Thyroid gland (tissue), 4 donors: ENCODE results near the gene RYR3. TPM values are rescaled to one million over a fixed set of nuclear protein-coding genes. Genes with fewer than 3 reads are reported as not detected.

Experiments used
- DNase-seq, 2 donors: peaks; one replicate each; pipeline ENCODE4 v3.0.0-alpha.2; 2019
- H3K27ac ChIP-seq, 3 donors: fragments of 200-600 bp; sonication (generic); 1 replicate in 2 of 3; 2 replicates in 1 of 3; pipeline ENCODE4 v1.5.1; 2016 to 2019; ENCODE audit warnings: mild to moderate bottlenecking in 1 of 3, moderate library complexity in 1 of 3
- H3K27me3 ChIP-seq: fragments of 200-600 bp; sonication (generic); one replicate; pipeline ENCODE4 v1.5.1; 2019
- H3K36me3 ChIP-seq, 2 donors: fragments of 200-600 bp; sonication (generic); one replicate each; pipeline ENCODE4 v1.5.1; 2016 to 2019
- H3K4me1 ChIP-seq, 2 donors: fragments of 200-600 bp; sonication (generic); one replicate each; pipeline ENCODE4 v1.5.1; 2017 to 2019
- H3K4me3 ChIP-seq, 3 donors: fragments of 200-600 bp; sonication (generic); replicated peaks in 1 of 3; 1 replicate in 2 of 3; 2 replicates in 1 of 3; pipeline ENCODE4 v1.5.1; 2016; ENCODE audit warnings: mild to moderate bottlenecking in 1 of 3
- H3K9me3 ChIP-seq: fragments of 200-600 bp; sonication (generic); one replicate; pipeline ENCODE4 v1.5.1; 2017
- POLR2A ChIP-seq, 2 donors: fragments of 450-650 bp; IDR thresholded peaks; one replicate each; pipeline ENCODE4 v1.6.1; 2017; ENCODE audit warnings: antibody characterized with exemption in 2 of 2, mild to moderate bottlenecking in 2 of 2, moderate library complexity in 1 of 2
- WGBS, 2 donors: methylation state at CpG; one replicate each; pipeline ENCODE4 v1.1.5; 2017; 5-methylcytosine and 5-hydroxymethylcytosine counted together
- intact Hi-C: fragments of 100-400 bp; cut with DNase I; formaldehyde crosslinking; loops from one replicate; pipeline ENCODE4 v1.15.1; 2023
- total RNA-seq, 4 donors: library from RNA; depleted of rRNA; stranded (reverse); fragments of >200 nt; gene quantifications; one replicate each; pipeline ENCODE4 v1.2.3, GENCODE V29; 2016
- TF ChIP-seq, protein P1 (sequence below), 6 experiments: fragments of 200-600 bp in 3 of 6; fragments of 450-650 bp in 3 of 6; sonication (generic) in 3 of 6; IDR thresholded peaks; one replicate each; pipeline ENCODE4 v1.5.1; 2016 to 2019; ENCODE audit warnings: antibody characterized with exemption in 6 of 6, mild to moderate bottlenecking in 2 of 6, inconsistent platforms in 1 of 6, moderate library complexity in 1 of 6

RYR3 gene
- total RNA-seq, 4 donors from 2014 or later = 0.27 to 4.2 (median 0.34) TPM

DNA sequence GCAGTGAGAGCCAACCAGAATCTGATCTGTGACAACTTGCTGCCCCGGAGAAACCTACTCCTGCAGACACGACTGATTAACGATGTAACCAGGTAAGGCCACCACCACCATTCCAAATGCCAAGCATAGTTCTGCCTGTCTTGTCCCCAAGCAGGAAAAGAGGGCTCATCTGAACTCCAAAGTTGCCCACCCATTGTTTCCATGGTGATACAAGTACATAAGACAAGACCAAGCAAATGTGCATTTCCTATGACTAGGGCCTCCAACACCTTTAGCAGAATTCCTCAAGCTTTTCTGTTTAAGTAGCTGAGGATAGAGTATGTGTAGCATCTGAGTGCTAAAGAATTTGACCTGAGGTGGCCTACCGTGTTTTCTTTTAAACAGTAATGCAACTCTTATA lies 290.7 kb downstream of the RYR3 start:
- no peaks in the 10 kb centered on the region for H3K9me3 ChIP-seq
- no peak for DNase-seq
- TF ChIP-seq, protein P1, sequence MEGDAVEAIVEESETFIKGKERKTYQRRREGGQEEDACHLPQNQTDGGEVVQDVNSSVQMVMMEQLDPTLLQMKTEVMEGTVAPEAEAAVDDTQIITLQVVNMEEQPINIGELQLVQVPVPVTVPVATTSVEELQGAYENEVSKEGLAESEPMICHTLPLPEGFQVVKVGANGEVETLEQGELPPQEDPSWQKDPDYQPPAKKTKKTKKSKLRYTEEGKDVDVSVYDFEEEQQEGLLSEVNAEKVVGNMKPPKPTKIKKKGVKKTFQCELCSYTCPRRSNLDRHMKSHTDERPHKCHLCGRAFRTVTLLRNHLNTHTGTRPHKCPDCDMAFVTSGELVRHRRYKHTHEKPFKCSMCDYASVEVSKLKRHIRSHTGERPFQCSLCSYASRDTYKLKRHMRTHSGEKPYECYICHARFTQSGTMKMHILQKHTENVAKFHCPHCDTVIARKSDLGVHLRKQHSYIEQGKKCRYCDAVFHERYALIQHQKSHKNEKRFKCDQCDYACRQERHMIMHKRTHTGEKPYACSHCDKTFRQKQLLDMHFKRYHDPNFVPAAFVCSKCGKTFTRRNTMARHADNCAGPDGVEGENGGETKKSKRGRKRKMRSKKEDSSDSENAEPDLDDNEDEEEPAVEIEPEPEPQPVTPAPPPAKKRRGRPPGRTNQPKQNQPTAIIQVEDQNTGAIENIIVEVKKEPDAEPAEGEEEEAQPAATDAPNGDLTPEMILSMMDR (IDR thresholded peaks at IDR 0.05) = no peak
- TF ChIP-seq POLR2A (IDR thresholded peaks at IDR 0.05) = no peak
- no peaks in the 10 kb centered on the region for H3K4me1 ChIP-seq
- 94 to 99% methylated on average over 4 of the region's 4 CpGs for WGBS, 2 donors
- no peaks in the 10 kb centered on the region for H3K27me3 ChIP-seq
- intact Hi-C loops = no loop called here
- no peak overlapping the region for H3K4me3 ChIP-seq
- no peaks in the 10 kb centered on the region for H3K36me3 ChIP-seq
- no peak overlapping the region for H3K27ac ChIP-seq

DNA sequence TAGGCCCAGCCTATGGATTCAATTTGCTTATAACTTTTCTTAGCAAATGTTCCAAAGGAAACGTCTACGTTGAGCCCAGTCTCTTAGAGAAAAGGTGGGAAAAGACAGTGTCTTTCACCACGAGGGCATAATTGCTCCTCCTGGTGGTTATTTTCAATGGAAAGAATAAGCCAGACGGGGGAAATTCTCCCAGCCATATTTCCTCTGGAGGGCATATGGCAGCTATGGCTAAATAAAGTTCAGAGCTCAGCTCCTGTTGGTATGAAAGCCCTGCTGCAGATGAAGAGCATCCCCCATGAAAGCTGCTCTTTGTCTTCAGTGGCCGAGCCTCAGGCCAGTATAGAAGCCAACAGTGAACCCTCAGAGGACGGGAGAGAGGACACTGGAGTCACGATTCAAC lies 297.9 kb downstream of the RYR3 start:
- no peaks in the 10 kb centered on the region for H3K9me3 ChIP-seq
- intact Hi-C loops = no loop called here
- no peaks in the 10 kb centered on the region for H3K4me1 ChIP-seq
- H3K27me3 ChIP-seq = no peaks in the 10 kb centered on the region
- no peak overlapping the region for H3K4me3 ChIP-seq
- DNase-seq = no peak
- TF ChIP-seq, protein P1 (IDR thresholded peaks at IDR 0.05) = peak in 2 of 6 experiments; percentile 20 to 26
- TF ChIP-seq POLR2A (IDR thresholded peaks at IDR 0.05) = no peak
- H3K36me3 ChIP-seq = no peaks in the 10 kb centered on the region
- H3K27ac ChIP-seq = no peak overlapping the region
- 51 to 56% methylated on average over 7 of the region's 7 CpGs for WGBS, 2 donors

DNA sequence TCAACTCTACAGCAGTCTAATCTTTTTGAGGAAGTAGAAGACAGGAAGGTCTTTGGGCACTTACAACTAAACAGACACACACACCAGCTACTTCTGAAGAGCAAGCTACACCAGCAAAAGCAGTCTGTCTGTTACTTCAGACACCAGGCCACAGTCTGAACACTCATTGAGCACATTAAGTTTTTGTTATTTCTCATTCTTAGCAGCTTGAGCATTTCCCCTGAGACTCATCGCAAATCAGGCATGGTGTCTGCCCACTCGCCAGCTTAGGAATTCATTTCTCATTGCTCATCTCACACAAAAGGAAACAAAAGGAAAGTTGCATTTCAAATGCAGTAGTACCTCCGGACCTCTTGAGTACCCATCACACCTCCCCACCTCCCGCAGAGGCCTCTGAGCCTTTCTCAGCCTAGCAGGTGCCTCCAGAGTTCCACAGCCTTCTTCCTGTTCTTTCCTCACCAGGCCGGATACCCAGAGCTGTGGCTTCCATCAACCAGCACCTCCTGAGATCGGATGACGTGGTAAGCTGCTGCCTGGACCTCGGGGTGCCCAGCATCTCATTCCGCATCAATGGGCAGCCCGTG lies 302.0 kb downstream of the RYR3 start:
- no peak overlapping the region for H3K27ac ChIP-seq
- DNase-seq = no peak
- no peaks in the 10 kb centered on the region for H3K4me1 ChIP-seq
- no peaks in the 10 kb centered on the region for H3K9me3 ChIP-seq
- WGBS, 2 donors = 78 to 82% methylated on average over 10 of the region's 10 CpGs
- intact Hi-C loops = no loop called here
- TF ChIP-seq, protein P1 (IDR thresholded peaks at IDR 0.05) = no peak
- no peak for TF ChIP-seq POLR2A (IDR thresholded peaks at IDR 0.05)
- H3K4me3 ChIP-seq = no peak overlapping the region
- no peaks in the 10 kb centered on the region for H3K36me3 ChIP-seq
- H3K27me3 ChIP-seq = no peaks in the 10 kb centered on the region

DNA sequence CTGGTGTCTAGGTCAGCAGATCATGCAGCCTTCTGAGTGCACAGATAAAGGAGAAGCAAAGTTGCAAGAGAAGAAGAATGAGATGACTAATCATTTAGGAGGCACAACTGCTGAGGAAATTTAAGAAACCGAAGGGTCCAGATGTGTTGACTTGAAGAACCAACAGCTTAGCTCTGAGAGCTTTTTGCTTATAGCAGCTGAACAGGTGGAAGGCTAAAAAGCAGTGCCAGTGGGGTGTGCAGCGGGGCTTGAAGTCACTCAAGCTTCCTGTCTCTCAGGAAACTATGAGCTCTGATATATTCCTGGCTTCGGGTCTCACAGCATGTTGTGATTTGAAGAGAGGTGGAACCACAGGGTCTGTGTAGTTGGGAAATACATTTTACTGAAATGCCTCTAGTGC lies 305.7 kb downstream of the RYR3 start:
- Histone ChIP-seq H3K9me3 (no peaks in the 10 kb centered on the region), H3K27ac (no peak overlapping the region), H3K36me3 (no peaks in the 10 kb centered on the region), H3K4me3 (no peak overlapping the region), H3K4me1 (no peaks in the 10 kb centered on the region), H3K27me3 (no peaks in the 10 kb centered on the region)
- TF ChIP-seq, protein P1 (IDR thresholded peaks at IDR 0.05) = no peak
- TF ChIP-seq POLR2A (IDR thresholded peaks at IDR 0.05) = no peak
- 29 to 48% methylated on average over 3 of the region's 3 CpGs for WGBS, 2 donors
- peak in 1 of 2 donors; percentile 3 for DNase-seq
- intact Hi-C loops = no loop called here

DNA sequence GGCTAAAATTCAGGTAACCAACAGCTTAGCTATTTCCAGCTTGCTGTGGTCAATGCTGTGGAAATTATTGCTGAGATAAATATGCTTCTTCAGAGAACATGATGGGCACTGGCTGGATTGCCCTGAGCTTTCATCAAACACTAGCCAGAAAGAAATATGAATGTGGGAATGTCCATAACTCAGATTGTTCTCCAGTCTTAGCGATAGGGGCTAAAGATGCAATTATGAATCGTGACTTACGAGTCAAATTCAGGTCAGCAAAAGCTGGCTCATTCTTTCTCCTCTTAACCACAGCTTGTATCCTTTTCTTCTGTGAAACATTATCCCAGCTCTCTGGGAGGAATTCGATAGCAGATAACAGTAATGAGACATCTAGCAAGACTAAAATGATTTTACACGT lies 307.6 kb downstream of the RYR3 start:
- Histone ChIP-seq H3K4me1 (no peaks in the 10 kb centered on the region), H3K27me3 (no peaks in the 10 kb centered on the region), H3K4me3 (no peak overlapping the region), H3K36me3 (no peaks in the 10 kb centered on the region), H3K9me3 (no peaks in the 10 kb centered on the region), H3K27ac (no peak overlapping the region)
- TF ChIP-seq, protein P1 (IDR thresholded peaks at IDR 0.05) = no peak
- TF ChIP-seq POLR2A (IDR thresholded peaks at IDR 0.05) = no peak
- intact Hi-C loops = no loop called here
- DNase-seq = no peak
- WGBS, 2 donors = 81 to 88% methylated on average over 5 of the region's 5 CpGs
